Activated CD4-positive, alpha-beta T cell treated with anti-CD3 and anti-CD28 coated beads for 48 hours (primary cell): ENCODE data around the gene SMARCA1.

Experiments
- DNase-seq: peaks from one replicate; pipeline ENCODE4 v3.0.0-alpha.2; 2020

Gene SMARCA1

DNA sequence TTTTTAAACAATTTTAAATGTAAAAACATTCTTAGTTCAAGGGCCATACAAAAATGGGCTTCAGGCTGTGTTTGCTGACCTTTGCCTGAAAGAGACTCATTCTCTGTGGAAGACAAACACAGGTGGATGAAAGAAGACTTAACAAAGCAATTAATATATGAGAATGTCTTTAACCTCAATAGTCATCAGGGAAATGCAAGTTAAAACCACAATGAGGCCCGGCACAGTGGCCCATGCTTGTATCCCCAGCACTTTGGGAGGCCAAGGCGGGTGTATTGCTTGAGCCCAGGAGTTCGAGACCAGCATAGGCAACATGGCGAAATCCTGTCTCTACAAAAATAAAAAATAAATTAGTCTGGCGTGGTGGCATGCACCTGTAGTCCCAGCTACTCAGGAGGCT lies 7.1 kb upstream of the SMARCA1 start:
- DNase-seq = no peak

DNA sequence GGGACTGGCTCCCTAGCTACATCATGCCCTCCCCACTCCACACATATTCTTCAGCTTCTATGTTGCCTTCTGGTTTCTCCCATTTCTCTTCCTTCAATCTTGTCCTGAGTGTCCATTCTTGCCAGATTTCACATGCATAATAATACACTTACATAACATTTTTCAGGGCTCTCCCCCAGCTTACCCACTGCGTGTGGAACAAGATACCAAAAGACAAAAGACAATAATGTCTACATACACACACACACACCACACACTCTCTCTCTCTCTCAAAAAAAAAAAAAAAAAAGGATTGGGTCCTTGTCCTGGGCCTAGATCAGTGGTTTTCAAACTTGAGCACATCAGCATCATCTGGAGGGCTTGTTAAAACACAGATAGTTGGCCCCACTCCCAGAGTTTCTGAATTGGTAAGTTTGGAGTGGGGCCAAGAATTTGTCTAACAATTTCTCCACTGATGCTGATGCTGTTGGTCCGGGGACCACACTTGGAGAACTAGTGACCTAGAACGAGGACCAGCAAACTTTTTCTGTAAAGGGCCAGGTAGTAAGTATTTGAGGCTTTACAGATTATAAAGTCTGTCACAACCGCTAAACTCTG lies 6.5 kb upstream of the SMARCA1 start:
- DNase-seq = no peak

DNA sequence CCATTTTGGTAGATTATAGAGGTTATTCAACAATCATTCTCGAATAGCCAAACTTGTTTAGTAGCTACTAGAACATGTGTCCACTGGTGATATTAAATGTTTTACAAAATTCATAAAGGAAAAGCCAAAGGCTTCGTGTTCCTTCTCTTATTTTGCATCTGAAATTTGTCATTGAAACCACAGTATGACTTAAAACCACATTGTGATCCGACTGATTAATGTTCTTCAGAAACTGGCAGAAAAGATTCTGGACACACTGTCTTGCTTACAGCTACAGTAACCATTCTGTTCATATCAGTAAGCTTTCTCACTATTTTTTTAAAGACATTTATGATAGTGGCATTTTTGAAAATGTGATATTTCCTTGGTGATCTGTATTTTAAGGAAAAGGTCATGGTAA lies 2.6 kb upstream of the SMARCA1 start:
- no peak for DNase-seq

DNA sequence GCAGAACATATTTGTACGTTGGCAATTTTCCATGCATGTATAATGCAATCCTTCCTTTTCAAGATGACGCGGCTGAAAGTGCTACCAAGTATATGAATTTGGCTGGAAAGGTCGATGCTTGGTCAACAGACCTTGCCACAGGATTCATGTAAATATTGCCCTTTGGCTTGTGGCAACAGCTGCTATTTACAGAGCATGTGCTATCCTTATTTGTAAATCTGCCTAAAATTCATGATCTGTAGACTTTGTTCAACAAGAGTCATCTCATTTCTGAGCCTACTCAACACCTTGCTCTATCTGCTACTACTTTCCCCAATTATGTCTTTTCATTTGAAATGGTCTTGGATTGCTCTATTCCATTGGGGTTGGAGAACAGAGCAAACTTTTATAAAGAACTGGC lies 1.9 kb upstream of the SMARCA1 start:
- no peak for DNase-seq

DNA sequence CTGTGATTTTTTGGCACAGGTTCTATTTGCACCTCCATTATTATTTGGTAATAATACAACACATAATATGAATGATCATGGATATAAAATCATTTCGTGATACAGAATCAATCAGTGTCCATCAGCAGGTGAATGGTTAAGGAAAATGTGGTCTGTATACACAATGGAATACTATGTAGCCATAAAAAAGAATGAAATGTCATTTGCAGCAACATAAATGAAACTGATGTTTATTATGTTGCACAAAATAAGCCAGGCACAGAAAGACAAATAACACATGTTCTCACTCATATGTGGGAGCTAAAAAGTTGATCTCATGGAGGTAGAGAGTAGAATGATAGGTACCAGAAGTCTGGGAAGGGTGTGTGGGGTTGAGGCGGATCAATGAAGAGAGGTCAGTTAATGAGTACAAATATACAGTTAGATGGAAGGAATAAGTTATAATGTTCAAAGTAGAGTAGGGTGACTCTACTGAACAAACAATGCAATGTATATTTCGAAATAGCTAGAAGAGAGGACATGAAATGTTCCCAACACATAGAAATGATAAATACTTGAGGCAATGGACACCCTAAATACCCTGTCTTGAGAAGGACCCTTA lies 1.1 kb upstream of the SMARCA1 start:
- no peak for DNase-seq

DNA sequence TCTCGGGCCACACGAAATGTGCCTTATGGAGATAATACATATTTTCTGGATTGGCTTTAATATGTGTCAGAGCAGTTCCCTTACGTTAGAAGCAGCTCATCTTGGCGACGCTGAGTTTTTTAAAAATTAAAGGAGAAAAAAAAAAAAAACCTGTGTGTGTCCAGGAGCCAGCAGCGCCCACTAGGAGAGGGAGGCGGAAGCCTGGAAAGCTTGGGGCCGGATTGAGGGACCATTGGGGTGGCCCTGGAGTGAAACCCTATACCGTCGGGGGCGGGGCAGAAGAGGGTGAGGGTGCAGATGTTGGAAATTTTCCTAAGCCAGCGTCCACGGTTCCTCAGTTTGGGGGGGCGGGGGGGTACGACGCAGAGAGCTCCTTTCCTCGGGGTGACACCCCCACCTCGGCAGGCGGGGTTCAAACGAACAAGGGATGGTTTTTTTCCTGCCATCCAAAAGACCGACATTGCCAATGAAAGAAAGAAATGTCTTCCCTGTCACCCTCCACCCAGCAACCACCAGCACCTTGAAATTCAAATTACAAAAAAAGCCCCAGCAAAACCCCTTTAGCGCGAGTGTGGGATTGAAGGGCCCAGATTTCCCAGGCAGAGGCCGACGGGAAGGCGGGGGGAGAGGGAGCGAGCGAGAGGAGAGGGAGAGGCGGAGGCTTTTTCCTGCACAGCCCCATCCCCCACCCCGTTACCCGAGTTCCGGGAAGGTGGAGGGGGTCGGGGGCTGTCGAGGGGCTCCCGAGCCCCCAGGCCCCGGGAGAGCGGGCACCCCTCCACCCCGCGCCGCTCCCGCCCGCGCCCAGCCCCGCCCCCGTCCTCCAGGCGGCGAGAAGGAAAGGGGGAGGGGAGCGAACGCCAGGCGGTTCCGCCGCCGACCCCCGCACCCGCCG lies 859 bp downstream of the SMARCA1 start:
- no peak for DNase-seq

DNA sequence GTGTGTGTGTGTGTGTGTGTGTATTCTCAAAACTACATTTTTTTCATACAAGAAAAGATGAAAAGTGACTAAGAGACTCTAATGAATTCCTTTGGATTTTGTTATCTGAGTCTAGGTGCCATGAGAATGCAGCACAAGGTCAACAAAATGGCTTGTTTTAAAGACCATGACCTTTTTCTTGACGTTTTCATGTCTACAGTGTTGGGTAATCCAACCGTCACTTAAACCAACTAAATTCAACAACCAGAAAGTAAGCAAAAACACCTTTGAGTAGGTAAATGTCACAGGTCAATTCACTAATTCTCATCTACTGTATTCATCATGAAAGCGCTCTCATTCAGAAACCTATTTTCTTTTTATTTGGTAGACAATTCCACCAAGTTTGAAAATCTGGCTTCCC lies 3.1 kb downstream of the SMARCA1 start:
- DNase-seq = no peak

DNA sequence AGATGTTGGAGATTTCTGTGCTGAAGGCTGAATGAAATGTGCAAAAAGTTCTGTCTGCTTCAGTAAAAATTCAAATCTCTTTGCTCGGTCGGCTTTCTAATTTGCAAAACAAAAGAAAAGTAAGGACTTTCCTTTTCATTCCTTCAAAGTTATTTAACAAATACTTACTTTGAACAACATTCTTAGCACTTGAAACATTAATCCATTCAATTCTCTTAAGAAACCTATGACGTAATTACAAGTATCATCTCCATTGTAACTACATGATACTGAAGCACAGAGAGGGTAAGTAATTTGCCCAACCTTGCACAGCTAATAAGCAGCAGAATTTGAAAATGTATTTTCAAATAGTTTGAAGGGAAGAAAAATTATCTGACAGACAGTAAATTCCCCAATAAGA lies 6.9 kb downstream of the SMARCA1 start:
- no peak for DNase-seq

DNA sequence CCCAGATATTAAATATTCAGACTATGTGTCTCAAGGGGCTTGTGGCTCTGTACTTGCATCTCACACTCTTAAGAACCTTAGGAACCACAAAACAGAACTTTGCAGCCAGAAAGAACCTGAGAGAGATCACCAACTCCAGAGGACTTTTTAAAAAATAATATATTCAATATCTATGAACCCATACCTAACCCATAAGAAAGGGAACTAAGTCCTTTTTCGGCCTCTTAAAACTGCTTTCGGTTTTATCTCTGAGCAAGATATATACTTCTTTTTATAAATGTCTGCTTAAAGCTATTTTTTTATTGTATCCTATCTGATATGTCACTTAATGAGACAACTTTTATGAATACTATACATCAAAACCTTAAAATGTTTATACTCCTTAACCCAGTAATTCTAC lies 10.9 kb downstream of the SMARCA1 start:
- DNase-seq = no peak

DNA sequence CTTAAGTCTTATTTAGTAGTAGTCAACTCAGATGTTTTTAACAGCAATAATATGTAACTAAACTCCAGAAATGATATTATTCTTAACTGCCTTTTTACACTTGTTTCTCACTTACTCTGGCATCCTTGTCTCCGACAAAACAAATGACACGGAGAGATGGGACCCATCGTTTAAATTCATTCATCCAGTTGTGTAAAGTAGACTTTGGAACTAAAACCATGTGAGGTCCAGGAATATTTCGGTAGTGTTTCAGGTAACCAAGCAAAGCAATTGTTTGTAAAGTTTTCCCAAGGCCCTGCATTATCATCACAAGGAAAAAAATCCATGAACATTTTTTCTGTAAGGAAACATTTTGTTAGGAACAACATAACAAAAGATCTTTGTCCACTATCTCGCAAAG lies 11.6 kb downstream of the SMARCA1 start:
- no peak for DNase-seq

DNA sequence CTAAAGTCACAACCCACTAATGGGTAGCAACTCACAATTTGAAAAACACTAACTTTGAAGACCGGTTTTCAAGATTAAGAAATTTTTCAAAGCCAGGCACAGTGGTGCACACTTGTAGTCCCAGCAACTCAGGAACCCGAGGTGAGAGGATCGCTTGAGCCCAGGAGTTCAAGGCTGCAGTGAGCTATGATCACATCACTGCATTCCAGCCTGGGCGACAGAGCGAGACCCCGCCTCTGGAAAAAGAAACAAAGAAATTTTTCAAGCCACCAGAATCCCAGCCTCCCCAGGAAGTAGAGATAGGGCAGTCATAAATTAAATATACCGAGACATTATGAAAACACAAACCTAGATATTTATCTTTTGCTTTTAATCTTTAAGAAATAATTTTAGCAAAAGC lies 13.0 kb downstream of the SMARCA1 start:
- DNase-seq = no peak

DNA sequence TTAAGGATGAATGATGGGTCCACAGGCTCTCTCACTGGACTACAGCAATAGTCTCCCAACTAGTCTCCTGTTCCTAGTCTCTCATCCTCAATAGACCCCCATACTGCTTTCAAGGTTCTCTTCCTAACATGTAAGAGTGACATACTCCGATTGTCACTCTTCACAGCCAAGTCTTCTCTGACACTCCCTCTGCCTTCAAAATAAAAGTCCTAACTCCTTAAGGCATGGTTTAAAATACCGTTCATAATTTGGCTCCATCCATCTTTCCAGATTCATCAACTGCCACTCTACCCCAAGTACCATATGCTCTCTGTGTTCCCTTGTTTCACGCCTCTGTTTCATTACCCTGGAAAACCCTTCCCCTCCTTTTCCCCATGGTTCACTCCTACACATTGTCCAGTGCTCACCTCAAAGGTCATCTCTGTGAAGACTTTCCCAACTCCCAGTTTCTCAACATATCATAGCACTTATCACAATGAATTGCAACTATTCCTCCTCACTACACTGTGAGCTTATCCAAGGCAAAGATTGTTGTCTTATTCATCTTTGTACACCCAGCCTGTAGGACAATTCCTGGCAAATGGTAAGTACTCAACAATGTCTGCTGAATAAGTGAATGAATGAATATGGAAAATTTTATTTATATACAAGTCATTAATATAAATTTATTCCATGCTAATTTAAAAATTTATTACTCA lies 26.0 kb downstream of the SMARCA1 start:
- DNase-seq = no peak

DNA sequence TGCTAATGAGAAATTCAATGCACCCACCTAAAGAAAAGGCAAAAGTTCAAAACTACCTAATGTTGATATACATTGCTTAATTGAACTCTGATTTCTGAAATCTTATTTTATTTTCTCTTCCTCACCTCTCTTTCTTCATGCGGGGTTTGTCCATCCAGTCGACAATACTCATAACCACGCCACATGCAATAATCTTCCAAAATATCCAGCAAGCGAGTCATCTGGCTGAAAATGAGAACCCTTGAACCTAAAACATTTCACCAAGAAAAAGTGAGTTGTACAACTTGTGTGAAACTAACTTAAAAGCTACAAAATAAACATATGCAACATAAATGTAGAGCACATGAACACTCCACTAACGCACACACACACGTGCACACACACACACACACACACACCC lies 26.7 kb downstream of the SMARCA1 start:
- no peak for DNase-seq

DNA sequence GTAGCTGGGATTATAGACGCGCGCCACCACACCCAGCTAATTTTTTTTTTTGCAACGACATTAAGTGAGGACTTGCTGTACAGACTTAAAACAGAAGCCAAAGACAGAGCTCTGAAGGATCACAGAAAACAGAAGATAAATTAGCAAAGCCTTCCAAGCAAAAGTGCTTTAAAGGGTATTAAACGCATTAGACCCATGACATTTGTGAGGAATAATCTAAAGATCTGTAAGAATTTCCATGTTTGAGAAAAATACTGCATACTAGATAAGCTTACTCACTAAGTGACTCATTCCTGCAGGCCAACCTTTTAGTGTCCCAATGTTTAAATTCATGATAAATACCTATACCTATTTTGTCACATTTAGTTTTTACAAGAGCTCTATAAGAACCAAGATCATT lies 27.4 kb downstream of the SMARCA1 start:
- DNase-seq = no peak

DNA sequence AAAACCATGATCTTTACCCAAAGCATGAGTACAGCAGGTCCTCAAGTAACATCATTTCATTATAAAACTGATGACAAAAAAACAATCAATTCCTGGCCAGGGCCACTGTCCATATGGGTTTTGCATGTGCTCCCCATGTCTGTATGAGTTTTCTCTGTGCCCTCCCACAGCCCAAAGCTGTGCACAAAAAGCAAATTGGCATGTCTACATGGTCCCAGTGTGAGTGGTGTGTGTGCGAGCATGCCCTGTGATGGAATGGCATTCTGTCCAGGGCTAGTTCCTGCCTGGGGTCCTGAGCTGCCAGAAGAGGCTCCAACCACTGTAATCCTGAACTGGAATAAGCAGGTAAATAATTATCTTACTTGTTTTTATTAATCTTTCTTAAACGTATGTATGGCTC lies 28.4 kb downstream of the SMARCA1 start:
- DNase-seq = no peak

DNA sequence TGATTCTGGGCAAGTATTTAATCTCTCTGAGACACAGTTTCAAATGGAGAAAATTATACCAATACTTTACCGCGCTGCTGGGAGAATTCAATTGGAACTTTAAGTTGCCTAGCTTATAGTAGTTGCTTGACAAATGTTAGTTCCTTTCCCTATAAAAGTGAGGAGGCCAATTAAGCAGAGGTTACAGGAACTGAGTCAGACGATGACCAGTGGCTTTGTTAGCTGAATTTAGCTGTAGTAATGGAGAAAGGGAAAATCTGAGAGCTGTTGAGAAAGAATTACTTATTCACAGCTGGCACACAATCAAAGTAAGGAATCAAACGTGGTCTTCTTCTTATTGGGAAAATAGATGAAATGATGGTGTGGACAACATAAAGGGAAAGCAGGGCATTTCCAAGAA lies 29.6 kb downstream of the SMARCA1 start:
- no peak for DNase-seq

DNA sequence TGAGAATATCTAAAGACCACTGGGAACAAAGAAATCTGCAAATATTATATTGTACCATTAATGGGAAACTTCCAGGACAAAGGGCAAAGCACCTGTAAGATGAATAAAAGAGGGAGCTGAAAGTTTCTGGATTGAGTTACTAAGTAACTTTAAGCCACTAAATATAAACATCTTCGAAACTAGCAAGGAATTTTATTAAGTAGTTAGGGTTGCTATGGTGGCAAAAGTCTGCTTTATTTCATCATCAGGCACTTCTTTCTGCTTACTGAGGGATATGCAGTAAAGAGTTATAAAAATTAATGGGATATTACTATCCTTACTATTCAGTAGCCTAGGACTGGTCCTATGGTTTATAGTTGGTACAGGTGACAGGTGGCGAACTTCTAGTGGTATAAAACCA lies 33.0 kb downstream of the SMARCA1 start:
- DNase-seq = no peak

DNA sequence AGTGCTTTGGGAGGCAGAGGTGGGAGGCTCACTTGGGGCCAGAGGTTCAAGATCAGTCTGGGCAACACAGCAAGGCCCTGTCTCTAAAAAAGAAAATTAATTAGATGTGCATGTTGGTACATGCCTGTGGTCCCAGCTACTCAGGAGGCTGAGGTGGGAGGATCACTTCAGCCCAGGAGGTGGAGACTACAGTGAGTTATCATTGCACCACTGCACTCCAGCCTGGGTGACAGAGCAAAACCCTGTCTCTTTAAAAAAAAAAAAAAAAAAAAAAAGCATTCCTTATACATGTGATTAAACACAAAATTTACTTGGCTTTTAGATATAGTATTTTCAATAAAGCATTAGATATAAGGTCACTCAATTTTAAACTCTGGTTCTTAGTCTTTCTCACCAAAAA lies 34.9 kb downstream of the SMARCA1 start:
- DNase-seq = no peak

DNA sequence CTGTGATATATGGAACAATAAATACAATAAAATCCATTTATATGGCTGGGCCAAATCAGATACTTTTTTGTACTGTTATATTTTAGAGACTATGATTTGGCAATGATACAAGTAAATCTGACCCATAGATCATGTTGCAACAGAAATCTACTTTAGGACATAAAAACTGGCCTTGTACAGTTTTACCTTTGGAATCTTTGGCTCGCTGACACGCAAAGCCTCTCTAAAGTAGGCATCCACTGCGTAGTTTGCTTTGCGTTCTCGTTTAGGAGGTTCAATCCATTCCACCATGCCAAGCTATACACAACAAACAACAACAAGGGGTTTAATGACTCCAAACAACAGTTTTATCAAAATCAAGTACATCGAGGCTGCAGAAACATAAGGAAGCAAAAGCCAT lies 42.4 kb downstream of the SMARCA1 start:
- no peak for DNase-seq

DNA sequence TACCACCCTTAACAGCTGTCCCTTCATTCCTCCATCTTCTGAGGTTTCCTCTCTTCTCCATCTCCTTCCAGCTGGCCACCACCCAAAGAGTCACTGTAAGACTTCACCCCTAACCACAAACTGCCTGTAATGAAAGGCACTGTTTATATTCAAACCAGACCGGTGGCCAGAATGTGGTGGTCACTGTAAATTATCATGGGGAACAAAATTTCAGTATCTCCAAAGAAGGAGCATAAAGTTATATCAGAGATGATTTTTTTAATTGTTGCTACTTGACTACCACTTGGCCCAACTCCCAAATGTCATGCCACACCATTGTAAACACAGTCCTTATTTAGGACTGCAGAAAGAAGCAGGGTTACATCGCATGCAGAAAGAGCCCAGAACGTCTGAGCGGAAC lies 44.8 kb downstream of the SMARCA1 start:
- DNase-seq = no peak

DNA sequence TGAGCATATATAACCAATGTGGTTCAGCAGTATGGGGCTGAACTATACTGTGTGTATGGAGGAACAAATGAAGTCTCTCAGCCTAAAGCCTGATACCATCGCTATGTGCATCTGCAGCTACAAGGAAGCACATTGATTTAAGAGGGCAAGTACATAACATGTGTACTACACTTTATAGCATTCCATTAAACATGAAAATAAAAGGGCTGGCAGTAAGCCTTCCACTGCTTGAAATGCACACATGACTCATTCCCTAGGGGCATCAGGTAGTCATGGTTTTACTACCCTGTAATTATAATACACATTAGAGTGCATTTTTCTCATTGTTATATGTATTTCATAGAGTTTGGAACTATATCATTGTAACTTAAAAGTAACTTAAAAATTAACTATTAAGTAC lies 51.2 kb downstream of the SMARCA1 start:
- no peak for DNase-seq

DNA sequence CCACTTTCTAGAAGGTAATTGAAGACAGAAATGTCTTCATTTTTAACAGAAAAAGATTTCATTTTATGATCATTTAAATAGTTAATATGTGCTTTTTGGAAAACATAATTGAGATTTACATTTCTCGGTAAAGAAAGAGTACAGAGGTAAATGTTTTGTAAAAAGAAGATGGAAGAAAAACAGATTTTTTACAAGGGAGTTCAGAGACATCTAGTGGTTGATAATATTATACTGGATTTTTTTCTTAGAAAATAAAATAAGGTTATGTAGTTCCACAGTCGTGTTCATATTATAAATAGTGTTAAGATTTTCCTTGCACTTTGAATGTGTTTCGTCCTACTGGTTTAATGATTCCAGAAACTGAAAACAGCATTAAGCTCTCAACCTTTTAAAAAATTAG lies 60.6 kb downstream of the SMARCA1 start:
- no peak for DNase-seq

DNA sequence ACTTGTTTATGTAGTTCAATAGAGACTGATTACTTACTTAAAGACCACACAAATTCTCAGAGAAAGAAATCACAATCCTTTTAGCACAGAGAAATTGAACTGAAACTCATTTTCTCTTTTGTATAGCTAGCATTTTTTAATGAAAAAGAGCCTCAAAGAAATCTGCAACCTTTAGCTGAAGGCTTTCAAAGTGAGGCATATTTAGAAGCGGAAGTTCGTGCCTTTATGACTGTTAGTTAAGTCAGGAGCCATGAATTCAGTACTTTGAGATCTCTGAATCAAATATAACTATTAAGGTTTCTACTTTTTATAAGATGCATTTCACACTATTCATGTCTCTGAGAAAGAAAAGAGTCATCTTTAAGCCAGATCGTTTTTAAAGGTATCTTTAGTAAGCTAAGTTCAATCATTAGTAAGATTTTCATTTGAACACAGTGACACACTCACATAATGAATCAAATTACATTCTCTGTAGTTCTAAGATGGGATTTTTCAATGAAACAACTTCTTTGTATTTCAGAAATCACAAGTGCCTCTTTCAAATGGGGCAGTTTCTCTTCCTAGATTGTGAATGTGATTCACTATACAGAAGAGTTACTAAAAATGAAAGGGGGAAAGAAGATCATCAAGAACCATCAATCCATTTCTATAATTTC lies 61.4 kb downstream of the SMARCA1 start:
- no peak for DNase-seq
